H1 (cell line): ENCODE results near the gene RCL1. TPM values are rescaled to one million over a fixed set of nuclear protein-coding genes. Genes with fewer than 3 reads are reported as not detected.

Experiments
- GTF2F1 ChIP-seq: IDR thresholded peaks from 2 replicates; pipeline ENCODE4 v1.6.1; 2012; ENCODE audit warnings: low read depth, low read length, improper control_type of control experiment, borderline replicate concordance
- RBBP5 ChIP-seq: IDR thresholded peaks from 2 replicates; pipeline ENCODE4 v1.7.1; 2012; ENCODE audit warnings: low read depth, mild to moderate bottlenecking, inconsistent platforms, low read length, moderate library complexity, borderline replicate concordance
- SIRT6 ChIP-seq: IDR thresholded peaks from one replicate; pipeline ENCODE4 v1.7.1; 2012; ENCODE audit warnings: low read length, inconsistent platforms
- YY1 ChIP-seq: IDR thresholded peaks from 2 replicates; pipeline ENCODE4 v1.6.1; 2011; ENCODE audit warnings: low read depth, mild to moderate bottlenecking, low read length
- polyA plus RNA-seq, 7 experiments: library from polyadenylated mRNA; depleted of rRNA in 3 of 7; stranded (reverse) in 5 of 7; unstranded in 2 of 7; fragments of >200 nt in 5 of 7; fragments of 200-250 nt in 2 of 7; gene quantifications; 1 replicate in 5 of 7; 2 replicates in 1 of 7; 4 replicates in 1 of 7; pipeline versions ENCODE4 v1.2.1 to v1.2.3, GENCODE V29; 2011 to 2013; ENCODE audit warnings: missing spikeins in 2 of 7, mixed read lengths in 2 of 7
- total RNA-seq: library from RNA; stranded (reverse); fragmentation: NEBNext Ultra II Directional; extraction: Animal tissue kit (Norgen Biotek cat#: 25700); gene quantifications from 2 replicates; pipeline ENCODE4 v1.2.1, GENCODE V29; 2021

Gene RCL1
- total and polyA plus RNA-seq, 2 of the 8 experiments (the other 6 are each of a cell fraction or from before 2014, with no cell fraction given), result 21.0 to 29.5 TPM

DNA sequence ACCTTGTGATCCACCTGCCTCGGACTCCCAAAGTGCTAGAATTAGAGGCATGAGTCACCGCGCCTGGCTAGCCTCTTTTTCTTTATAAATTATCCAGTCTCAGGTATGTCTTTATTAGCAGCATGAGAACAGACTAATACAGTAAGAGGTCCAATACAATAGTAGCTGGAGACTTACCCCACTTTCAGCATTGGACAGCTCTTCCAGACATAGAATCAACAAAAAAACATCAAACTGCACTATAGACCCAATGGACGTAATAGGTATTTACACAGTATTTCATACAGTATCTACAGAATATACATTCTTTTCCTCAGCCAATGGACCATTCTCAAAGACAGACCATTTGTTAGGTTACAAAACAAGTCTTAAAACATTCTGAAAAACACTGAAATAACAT, 6.1 kb upstream of the RCL1 start (continued):
- TF ChIP-seq RBBP5 (no peak), GTF2F1 (no peak), SIRT6 (no peak), YY1 (no peak)
